H9 (cell line): ENCODE data around the gene TMEM244. TPM values are rescaled to one million over a fixed set of nuclear protein-coding genes. Genes with fewer than 3 reads are reported as not detected.
"Not testable (repeated sequence)": the region's sequence is repeated elsewhere in the genome, so short reads cannot be mapped to it uniquely, and the experiment has no call there.

Experiments
- DNase-seq: peaks from one replicate; pipeline ENCODE4 v3.0.0-alpha.2; 2017
- H2AFZ ChIP-seq: one replicate; pipeline ENCODE4 v1.6.1; 2013; ENCODE audit warnings: mild to moderate bottlenecking, low read length, control low read depth, moderate library complexity
- H2AK5ac ChIP-seq: 2 replicates; pipeline ENCODE4 v1.6.1; 2013; ENCODE audit warnings: low read length, control low read depth, mixed read lengths; ENCODE audit not compliant: insufficient read length
- H2BK120ac ChIP-seq: one replicate; pipeline ENCODE4 v1.6.1; 2013; ENCODE audit warnings: low read depth, mild to moderate bottlenecking, low read length, control low read depth, inconsistent platforms; ENCODE audit not compliant: poor library complexity, severe bottlenecking
- H2BK12ac ChIP-seq: 2 replicates; pipeline ENCODE4 v1.6.1; 2013; ENCODE audit warnings: low read length, control low read depth, mixed read lengths, low read depth; ENCODE audit not compliant: insufficient read length
- H2BK15ac ChIP-seq: 2 replicates; pipeline ENCODE4 v1.6.1; 2013; ENCODE audit warnings: low read depth, low read length, control low read depth
- H2BK20ac ChIP-seq: one replicate; pipeline ENCODE4 v1.6.1; 2013; ENCODE audit warnings: low read depth, mild to moderate bottlenecking, low read length, control low read depth, inconsistent platforms; ENCODE audit not compliant: poor library complexity, severe bottlenecking
- H2BK5ac ChIP-seq: 2 replicates; pipeline ENCODE4 v1.6.1; 2013; ENCODE audit warnings: low read length, control low read depth, mixed read lengths; ENCODE audit not compliant: insufficient read length
- H3K14ac ChIP-seq: 2 replicates; pipeline ENCODE4 v1.6.1; 2013; ENCODE audit warnings: low read length, control low read depth; ENCODE audit not compliant: insufficient read depth
- H3K18ac ChIP-seq: 2 replicates; pipeline ENCODE4 v1.6.1; 2013; ENCODE audit warnings: low read depth, mild to moderate bottlenecking, mixed read lengths, low read length, control low read depth; ENCODE audit not compliant: insufficient read length
- H3K23ac ChIP-seq: 2 replicates; pipeline ENCODE4 v1.6.1; 2013; ENCODE audit warnings: low read length, control low read depth, mixed read lengths, low read depth; ENCODE audit not compliant: insufficient read length
- H3K23me2 ChIP-seq: 2 replicates; pipeline ENCODE4 v1.6.1; 2013; ENCODE audit warnings: low read depth, mild to moderate bottlenecking, mixed read lengths, low read length, control low read depth; ENCODE audit not compliant: insufficient read length, poor library complexity, severe bottlenecking
- H3K27ac ChIP-seq: 2 replicates; pipeline ENCODE4 v1.5.1; 2013; ENCODE audit warnings: low read length, control low read depth, mixed read lengths, low read depth; ENCODE audit not compliant: insufficient read length
- H3K27me3 ChIP-seq: 2 replicates; pipeline ENCODE4 v1.6.1; 2013; ENCODE audit warnings: low read length, control low read depth, inconsistent platforms; ENCODE audit not compliant: insufficient read depth
- H3K4ac ChIP-seq: 2 replicates; pipeline ENCODE4 v1.6.1; 2013; ENCODE audit warnings: low read depth, mild to moderate bottlenecking, control low read depth, inconsistent platforms, low read length, moderate library complexity
- H3K4me1 ChIP-seq: 2 replicates; pipeline ENCODE4 v1.6.1; 2013; ENCODE audit warnings: low read length, control low read depth, inconsistent platforms; ENCODE audit not compliant: insufficient read depth
- H3K4me2 ChIP-seq: 2 replicates; pipeline ENCODE4 v1.6.1; 2013; ENCODE audit warnings: low read length, control low read depth, mixed read lengths; ENCODE audit not compliant: insufficient read length, insufficient read depth
- H3K56ac ChIP-seq: 2 replicates; pipeline ENCODE4 v1.6.1; 2013; ENCODE audit warnings: low read depth, mild to moderate bottlenecking, mixed read lengths, low read length, control low read depth; ENCODE audit not compliant: insufficient read length
- H3K79me1 ChIP-seq: 2 replicates; pipeline ENCODE4 v1.6.1; 2013; ENCODE audit warnings: low read depth, mild to moderate bottlenecking, moderate library complexity, low read length, control low read depth, inconsistent platforms; ENCODE audit not compliant: insufficient read depth, poor library complexity, severe bottlenecking
- H3K79me2 ChIP-seq: 2 replicates; pipeline ENCODE4 v1.6.1; 2013; ENCODE audit warnings: low read length, control low read depth, inconsistent platforms; ENCODE audit not compliant: insufficient read depth
- H3K9ac ChIP-seq: 2 replicates; pipeline ENCODE4 v1.6.1; 2013; ENCODE audit warnings: low read length, control low read depth, mixed read lengths; ENCODE audit not compliant: insufficient read length; ENCODE audit errors: extremely low read depth
- H3K9me3 ChIP-seq: one replicate; pipeline ENCODE4 v1.6.1; 2013; ENCODE audit warnings: low read depth, low read length, inconsistent platforms; ENCODE audit not compliant: control insufficient read depth
- H3T11ph ChIP-seq: one replicate; pipeline ENCODE4 v1.6.1; 2013; ENCODE audit warnings: mild to moderate bottlenecking, low read length, control low read depth, inconsistent platforms
- H4K20me1 ChIP-seq: one replicate; pipeline ENCODE4 v1.6.1; 2013; ENCODE audit not compliant: control insufficient read depth, insufficient read length, insufficient read depth
- H4K5ac ChIP-seq: 2 replicates; pipeline ENCODE4 v1.6.1; 2013; ENCODE audit warnings: low read depth, mild to moderate bottlenecking, mixed read lengths, low read length, control low read depth; ENCODE audit not compliant: insufficient read length
- H4K8ac ChIP-seq: replicated peaks from 2 replicates; pipeline ENCODE4 v1.6.1; 2013; ENCODE audit warnings: low read length, control low read depth, mixed read lengths, low read depth; ENCODE audit not compliant: insufficient read length
- H4K91ac ChIP-seq: 2 replicates; pipeline ENCODE4 v1.6.1; 2013; ENCODE audit warnings: low read depth, mild to moderate bottlenecking, moderate library complexity, mixed read lengths, low read length, control low read depth; ENCODE audit not compliant: insufficient read length
- H3K27ac Mint-ChIP-seq, 3 experiments: 2 replicates in 2 of 3; 3 replicates in 1 of 3; pipeline ENCODE4 v1.8.0; 2020 to 2021; ENCODE audit warnings: mixed read lengths in 3 of 3, mild to moderate bottlenecking in 1 of 3, moderate library complexity in 1 of 3
- H3K27me3 Mint-ChIP-seq: 2 replicates; pipeline ENCODE4 v1.8.0; 2021; ENCODE audit warnings: low read depth, mild to moderate bottlenecking, moderate library complexity, mixed read lengths
- H3K36me3 Mint-ChIP-seq, 3 experiments: 2 replicates in 2 of 3; 3 replicates in 1 of 3; pipeline ENCODE4 v1.8.0; 2020 to 2021; ENCODE audit warnings: low read depth in 3 of 3, mixed read lengths in 3 of 3; ENCODE audit not compliant: insufficient read depth in 1 of 3
- H3K4me1 Mint-ChIP-seq, 2 experiments: 2 replicates each; pipeline ENCODE4 v1.8.0; 2020; ENCODE audit warnings: mixed read lengths in 2 of 2
- H3K4me3 Mint-ChIP-seq, 2 experiments: 2 replicates in 1 of 2; 3 replicates in 1 of 2; pipeline ENCODE4 v1.8.0; 2020 to 2021; ENCODE audit warnings: mild to moderate bottlenecking in 2 of 2, mixed read lengths in 2 of 2, moderate library complexity in 1 of 2
- H3K9me3 Mint-ChIP-seq, 2 experiments: 2 replicates in 1 of 2; 3 replicates in 1 of 2; pipeline ENCODE4 v1.8.0; 2020; ENCODE audit warnings: mild to moderate bottlenecking in 2 of 2, mixed read lengths in 2 of 2, moderate library complexity in 1 of 2
- CTCF ChIP-seq: fragments of 200-600 bp; sonication (generic); conservative IDR thresholded peaks from 3 replicates; pipeline ENCODE4 v1.8.0; 2021; ENCODE audit warnings: antibody characterized with exemption, mild to moderate bottlenecking
- WGBS: extraction: QIAGEN DNeasy Blood & Tissue Kit; methylation state at CpG from one replicate; pipeline ENCODE4 v1.1.7; 2013; ENCODE audit warnings: missing lambda C conversion rate, low lambda C conversion rate, mixed read lengths; ENCODE audit not compliant: insufficient read length; ENCODE audit errors: extremely low coverage; 5-methylcytosine and 5-hydroxymethylcytosine counted together
- total RNA-seq: library from RNA; stranded (reverse); gene quantifications from 2 replicates; pipeline ENCODE4 v1.2.1, GENCODE V29; 2021

Gene TMEM244
- total RNA-seq, 1 experiment from 2014 or later = not detected

- Histone ChIP-seq H2AK5ac (no peak overlapping the region), H4K5ac (no peak overlapping the region), H3K14ac (no peak overlapping the region), H4K8ac (no peak overlapping the region), H3K4ac (no peak overlapping the region), H4K91ac (no peak overlapping the region), H2AFZ (no peak overlapping the region), H2BK12ac (no peak overlapping the region), H3T11ph (no peak overlapping the region), H3K23ac (no peak overlapping the region), H3K4me1 (peaks cover 3% of the 10 kb centered on the region; the same call in 1 of the 2 replicates), H3K23me2 (no peaks in the 10 kb centered on the region), H3K79me1 (no peaks in the 10 kb centered on the region), H4K20me1 (no peaks in the 10 kb centered on the region), H3K56ac (no peak overlapping the region), H2BK15ac (no peak overlapping the region), H3K18ac (no peak overlapping the region), H2BK5ac (no peak overlapping the region), H3K9ac (no peak overlapping the region), H3K79me2 (no peaks in the 10 kb centered on the region), H3K9me3 (no peaks in the 10 kb centered on the region), H2BK20ac (no peak overlapping the region), H2BK120ac (no peak overlapping the region), H3K27me3 (no peaks in the 10 kb centered on the region), H3K4me2 (no peak overlapping the region), H3K27ac (no peak overlapping the region)
- Mint-ChIP-seq H3K27ac (no peak overlapping the region), H3K9me3 (no peaks in the 10 kb centered on the region), H3K27me3 (no peaks in the 10 kb centered on the region), H3K4me3 (no peak overlapping the region), H3K4me1 (peaks cover 0 to 7% of the 10 kb centered on the region in 2 experiments; a peak in 3 of 4 replicates), H3K36me3 (no peaks in the 10 kb centered on the region)
- no peak for DNase-seq
- WGBS = no CpG with 5 or more reads among the region's 1 CpG
- TF ChIP-seq CTCF = no peak
Observed at GRCh38 chr6:129842137-129842536, 19.0 kb downstream of the TMEM244 start.

GRCh38 chr6:129839562-129839961 is 21.6 kb downstream of the TMEM244 start:
- not testable (repeated sequence) for H3K9me3 Mint-ChIP-seq, H2BK20ac ChIP-seq, H2BK12ac ChIP-seq, H3K18ac ChIP-seq, H4K8ac ChIP-seq, H3T11ph ChIP-seq, H4K5ac ChIP-seq, H3K4me1 Mint-ChIP-seq, H3K9ac ChIP-seq, H2AFZ ChIP-seq, H3K23me2 ChIP-seq, H3K79me1 ChIP-seq, H3K27ac Mint-ChIP-seq, DNase-seq, H3K36me3 Mint-ChIP-seq, H3K4ac ChIP-seq, H3K4me1 ChIP-seq, H2AK5ac ChIP-seq, H3K4me3 Mint-ChIP-seq, H4K91ac ChIP-seq, H3K9me3 ChIP-seq, H3K56ac ChIP-seq, H2BK5ac ChIP-seq, H3K27me3 Mint-ChIP-seq, H3K27me3 ChIP-seq, H4K20me1 ChIP-seq, H2BK15ac ChIP-seq, H3K23ac ChIP-seq, H3K4me2 ChIP-seq, H3K14ac ChIP-seq, H2BK120ac ChIP-seq, H3K79me2 ChIP-seq, H3K27ac ChIP-seq
- no CpG with 5 or more reads among the region's 1 CpG for WGBS
